AG09309 (cell line): ENCODE results near the gene SMG6.

ENCODE experiments used
- DNase-seq: peaks from one replicate; pipeline ENCODE4 v3.0.0-alpha.2; 2010; ENCODE audit warnings: low read depth
- H3K4me3 ChIP-seq: 2 replicates; pipeline ENCODE4 v1.5.1; 2011; ENCODE audit warnings: mild to moderate bottlenecking, low read depth, low read length, moderate library complexity; ENCODE audit not compliant: control insufficient read depth
- TF ChIP-seq, protein P1 (sequence below): IDR thresholded peaks from 2 replicates; pipeline ENCODE4 v1.5.1; 2011; ENCODE audit warnings: mild to moderate bottlenecking, low read depth, low read length, inconsistent platforms; ENCODE audit not compliant: insufficient read depth, control insufficient read depth; ENCODE audit errors: missing control alignments

SMG6 gene

DNA sequence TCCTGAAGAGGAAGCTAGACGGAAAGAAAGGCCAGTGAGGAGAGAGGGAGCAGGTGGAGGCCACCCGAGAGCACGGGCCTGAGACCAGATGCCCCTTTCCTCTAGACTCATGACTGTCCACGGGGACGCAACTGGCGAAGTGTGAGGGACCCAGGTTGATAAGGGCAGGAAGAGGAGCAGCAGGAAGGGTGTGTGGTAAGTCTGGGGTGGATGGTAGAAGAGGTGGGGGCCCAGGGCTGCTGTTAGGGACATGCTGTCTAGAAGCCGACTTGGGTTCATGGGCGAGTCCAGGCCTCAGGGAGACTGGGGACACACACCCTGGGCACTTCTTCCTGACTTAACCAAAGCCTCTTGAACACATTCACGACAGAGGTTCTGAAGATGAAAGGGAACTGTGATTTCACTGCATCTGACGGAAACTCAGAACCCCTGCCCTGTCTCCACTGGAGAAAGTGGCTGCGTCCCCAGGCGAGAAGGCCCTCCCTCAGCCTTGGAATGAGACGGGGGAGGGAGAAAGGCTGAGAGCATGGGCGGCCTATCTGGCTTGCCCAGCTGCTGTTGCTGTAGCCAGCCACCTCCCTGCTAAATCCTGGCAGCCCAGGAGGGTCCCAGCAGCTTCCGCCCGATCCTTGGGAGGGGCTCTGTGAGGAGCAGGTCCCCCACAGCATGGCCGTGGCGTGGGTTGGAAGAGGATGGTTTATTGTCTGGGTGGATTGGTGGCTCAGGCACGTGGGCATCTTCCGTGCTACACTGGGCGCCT lies 242.7 kb downstream of the SMG6 start:
- no peak overlapping the region for H3K4me3 ChIP-seq
- TF ChIP-seq, protein P1, sequence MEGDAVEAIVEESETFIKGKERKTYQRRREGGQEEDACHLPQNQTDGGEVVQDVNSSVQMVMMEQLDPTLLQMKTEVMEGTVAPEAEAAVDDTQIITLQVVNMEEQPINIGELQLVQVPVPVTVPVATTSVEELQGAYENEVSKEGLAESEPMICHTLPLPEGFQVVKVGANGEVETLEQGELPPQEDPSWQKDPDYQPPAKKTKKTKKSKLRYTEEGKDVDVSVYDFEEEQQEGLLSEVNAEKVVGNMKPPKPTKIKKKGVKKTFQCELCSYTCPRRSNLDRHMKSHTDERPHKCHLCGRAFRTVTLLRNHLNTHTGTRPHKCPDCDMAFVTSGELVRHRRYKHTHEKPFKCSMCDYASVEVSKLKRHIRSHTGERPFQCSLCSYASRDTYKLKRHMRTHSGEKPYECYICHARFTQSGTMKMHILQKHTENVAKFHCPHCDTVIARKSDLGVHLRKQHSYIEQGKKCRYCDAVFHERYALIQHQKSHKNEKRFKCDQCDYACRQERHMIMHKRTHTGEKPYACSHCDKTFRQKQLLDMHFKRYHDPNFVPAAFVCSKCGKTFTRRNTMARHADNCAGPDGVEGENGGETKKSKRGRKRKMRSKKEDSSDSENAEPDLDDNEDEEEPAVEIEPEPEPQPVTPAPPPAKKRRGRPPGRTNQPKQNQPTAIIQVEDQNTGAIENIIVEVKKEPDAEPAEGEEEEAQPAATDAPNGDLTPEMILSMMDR, result no peak
- DNase-seq, result no peak

- H3K4me3 ChIP-seq, result no peak overlapping the region
- TF ChIP-seq, protein P1, result no peak
- DNase-seq, result no peak
Measured at GRCh38 chr17:2060385-2060658, 243.3 kb downstream of the SMG6 start.

GRCh38 chr17:2059547-2060384 lies 243.8 kb downstream of the SMG6 start:
- TF ChIP-seq, protein P1, result no peak
- DNase-seq, result no peak
- H3K4me3 ChIP-seq, result no peak overlapping the region

DNA sequence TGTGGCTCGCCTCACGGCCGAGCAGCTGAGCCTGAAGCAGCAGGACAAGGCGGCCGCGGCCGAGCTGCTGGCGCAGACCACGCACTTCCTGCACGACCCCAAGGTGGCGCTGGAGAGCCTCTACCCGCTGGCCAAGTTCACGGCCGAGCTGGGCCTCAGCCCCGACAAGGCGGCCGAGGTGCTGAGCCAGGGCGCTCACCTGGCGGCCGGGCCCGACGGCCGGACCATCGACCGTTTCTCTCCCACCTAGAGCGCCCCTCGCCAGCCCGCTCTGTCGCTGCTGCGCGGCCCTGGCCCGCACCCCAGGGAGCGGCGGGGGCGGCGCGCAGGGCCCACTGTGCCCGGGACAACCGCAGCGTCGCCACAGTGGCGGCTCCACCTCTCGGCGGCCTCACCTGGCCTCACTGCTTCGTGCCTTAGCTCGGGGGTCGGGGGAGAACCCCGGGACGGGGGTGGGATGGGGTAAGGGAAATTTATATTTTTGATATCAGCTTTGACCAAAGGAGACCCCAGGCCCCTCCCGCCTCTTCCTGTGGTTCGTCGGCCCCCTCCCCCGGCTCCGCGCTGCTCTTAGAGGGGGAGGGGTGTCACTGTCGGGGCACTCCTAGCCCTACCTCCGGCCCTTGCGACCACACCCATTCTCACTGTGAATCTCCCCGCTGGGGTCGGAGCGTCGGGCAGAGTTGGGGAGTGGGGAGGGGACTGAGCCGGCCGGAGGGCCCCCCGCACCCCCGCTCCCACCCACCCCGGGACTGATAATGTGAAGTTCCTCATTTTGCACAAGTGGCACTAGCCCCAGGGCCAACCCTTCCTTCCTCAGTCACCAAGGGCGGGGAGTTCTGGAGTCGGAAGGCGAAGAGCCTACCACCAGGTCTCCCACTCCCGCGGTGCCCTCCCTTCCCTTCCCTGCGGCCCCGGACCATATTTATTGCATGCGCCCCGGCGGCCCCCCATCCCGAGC lies 244.7 kb downstream of the SMG6 start:
- no peak for DNase-seq
- no peak overlapping the region for H3K4me3 ChIP-seq
- TF ChIP-seq, protein P1, result peak; percentile 48

DNA sequence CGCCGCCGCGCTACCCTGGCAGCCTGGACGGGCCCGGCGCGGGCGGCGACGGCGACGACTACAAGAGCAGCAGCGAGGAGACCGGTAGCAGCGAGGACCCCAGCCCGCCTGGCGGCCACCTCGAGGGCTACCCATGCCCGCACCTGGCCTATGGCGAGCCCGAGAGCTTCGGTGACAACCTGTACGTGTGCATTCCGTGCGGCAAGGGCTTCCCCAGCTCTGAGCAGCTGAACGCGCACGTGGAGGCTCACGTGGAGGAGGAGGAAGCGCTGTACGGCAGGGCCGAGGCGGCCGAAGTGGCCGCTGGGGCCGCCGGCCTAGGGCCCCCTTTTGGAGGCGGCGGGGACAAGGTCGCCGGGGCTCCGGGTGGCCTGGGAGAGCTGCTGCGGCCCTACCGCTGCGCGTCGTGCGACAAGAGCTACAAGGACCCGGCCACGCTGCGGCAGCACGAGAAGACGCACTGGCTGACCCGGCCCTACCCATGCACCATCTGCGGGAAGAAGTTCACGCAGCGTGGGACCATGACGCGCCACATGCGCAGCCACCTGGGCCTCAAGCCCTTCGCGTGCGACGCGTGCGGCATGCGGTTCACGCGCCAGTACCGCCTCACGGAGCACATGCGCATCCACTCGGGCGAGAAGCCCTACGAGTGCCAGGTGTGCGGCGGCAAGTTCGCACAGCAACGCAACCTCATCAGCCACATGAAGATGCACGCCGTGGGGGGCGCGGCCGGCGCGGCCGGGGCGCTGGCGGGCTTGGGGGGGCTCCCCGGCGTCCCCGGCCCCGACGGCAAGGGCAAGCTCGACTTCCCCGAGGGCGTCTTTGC lies 245.6 kb downstream of the SMG6 start:
- DNase-seq, result no peak
- TF ChIP-seq, protein P1, result no peak
- H3K4me3 ChIP-seq, result no peak overlapping the region

DNA sequence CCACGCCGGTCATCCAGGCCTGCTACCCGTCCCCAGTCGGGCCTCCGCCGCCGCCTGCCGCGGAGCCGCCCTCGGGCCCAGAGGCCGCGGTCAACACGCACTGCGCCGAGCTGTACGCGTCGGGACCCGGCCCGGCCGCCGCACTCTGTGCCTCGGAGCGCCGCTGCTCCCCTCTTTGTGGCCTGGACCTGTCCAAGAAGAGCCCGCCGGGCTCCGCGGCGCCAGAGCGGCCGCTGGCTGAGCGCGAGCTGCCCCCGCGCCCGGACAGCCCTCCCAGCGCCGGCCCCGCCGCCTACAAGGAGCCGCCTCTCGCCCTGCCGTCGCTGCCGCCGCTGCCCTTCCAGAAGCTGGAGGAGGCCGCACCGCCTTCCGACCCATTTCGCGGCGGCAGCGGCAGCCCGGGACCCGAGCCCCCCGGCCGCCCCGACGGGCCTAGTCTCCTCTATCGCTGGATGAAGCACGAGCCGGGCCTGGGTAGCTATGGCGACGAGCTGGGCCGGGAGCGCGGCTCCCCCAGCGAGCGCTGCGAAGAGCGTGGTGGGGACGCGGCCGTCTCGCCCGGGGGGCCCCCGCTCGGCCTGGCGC lies 246.3 kb downstream of the SMG6 start:
- no peak overlapping the region for H3K4me3 ChIP-seq
- TF ChIP-seq, protein P1, result no peak
- DNase-seq, result no peak
